Measurements from ENCODE around the gene C17orf107. TPM values are rescaled to one million over a fixed set of nuclear protein-coding genes. Genes with fewer than 3 reads are reported as not detected.

Gene C17orf107
- total and polyA plus RNA-seq, 9 of the 15 experiments (the other 6 are each of a cell fraction or from before 2014, with no cell fraction given), result 0.05 to 0.29 (median 0.07) TPM; not detected in 4

DNA sequence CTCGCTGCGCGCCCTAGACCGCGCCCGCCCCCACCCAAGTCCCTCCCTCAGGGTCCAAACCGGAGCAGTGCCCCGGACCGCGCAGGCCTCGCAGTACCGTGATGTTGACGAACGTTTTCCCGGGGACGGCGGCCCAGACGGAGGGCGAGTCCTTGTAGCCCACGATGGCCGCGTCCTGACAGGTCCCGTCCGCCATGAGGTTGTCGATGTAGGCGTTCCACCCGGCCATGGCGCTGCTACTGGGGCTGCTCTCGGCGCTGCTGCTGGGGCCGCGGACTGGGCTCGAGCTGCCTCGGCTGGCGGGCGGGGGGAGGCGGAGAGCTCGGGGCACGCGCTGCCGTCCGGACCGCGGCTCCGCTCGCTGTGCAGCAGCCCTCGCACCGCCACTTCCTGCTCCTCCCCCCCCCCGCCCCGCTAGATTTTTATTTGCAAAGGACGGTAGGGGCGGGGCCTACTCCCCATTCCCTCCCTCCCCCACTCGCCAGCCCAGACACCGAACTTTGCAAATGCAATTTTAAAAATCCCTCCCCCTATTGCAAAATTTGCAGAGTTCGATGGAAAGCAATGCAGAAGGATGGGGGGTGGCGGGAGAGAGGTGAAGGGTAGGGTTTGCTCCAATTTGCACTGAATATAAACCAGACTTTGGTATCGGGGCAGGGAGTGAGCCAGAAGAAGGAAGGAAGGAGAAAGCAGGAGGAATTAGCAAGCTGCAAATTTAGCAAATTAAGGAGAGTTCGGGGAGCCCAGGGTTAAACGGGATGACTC lies 49.0 kb downstream of the C17orf107 start, which contains the start of gene PFN1 (continued):
- TF ChIP-seq, protein P1, sequence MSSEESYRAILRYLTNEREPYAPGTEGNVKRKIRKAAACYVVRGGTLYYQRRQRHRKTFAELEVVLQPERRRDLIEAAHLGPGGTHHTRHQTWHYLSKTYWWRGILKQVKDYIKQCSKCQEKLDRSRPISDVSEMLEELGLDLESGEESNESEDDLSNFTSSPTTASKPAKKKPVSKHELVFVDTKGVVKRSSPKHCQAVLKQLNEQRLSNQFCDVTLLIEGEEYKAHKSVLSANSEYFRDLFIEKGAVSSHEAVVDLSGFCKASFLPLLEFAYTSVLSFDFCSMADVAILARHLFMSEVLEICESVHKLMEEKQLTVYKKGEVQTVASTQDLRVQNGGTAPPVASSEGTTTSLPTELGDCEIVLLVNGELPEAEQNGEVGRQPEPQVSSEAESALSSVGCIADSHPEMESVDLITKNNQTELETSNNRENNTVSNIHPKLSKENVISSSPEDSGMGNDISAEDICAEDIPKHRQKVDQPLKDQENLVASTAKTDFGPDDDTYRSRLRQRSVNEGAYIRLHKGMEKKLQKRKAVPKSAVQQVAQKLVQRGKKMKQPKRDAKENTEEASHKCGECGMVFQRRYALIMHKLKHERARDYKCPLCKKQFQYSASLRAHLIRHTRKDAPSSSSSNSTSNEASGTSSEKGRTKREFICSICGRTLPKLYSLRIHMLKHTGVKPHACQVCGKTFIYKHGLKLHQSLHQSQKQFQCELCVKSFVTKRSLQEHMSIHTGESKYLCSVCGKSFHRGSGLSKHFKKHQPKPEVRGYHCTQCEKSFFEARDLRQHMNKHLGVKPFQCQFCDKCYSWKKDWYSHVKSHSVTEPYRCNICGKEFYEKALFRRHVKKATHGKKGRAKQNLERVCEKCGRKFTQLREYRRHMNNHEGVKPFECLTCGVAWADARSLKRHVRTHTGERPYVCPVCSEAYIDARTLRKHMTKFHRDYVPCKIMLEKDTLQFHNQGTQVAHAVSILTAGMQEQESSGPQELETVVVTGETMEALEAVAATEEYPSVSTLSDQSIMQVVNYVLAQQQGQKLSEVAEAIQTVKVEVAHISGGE (CRISPR knock-in tag; IDR thresholded peaks at IDR 0.05), result peak; percentile 59 to 95 (median 88); a peak in 4 of 6 replicates
- TF ChIP-seq, protein P2, sequence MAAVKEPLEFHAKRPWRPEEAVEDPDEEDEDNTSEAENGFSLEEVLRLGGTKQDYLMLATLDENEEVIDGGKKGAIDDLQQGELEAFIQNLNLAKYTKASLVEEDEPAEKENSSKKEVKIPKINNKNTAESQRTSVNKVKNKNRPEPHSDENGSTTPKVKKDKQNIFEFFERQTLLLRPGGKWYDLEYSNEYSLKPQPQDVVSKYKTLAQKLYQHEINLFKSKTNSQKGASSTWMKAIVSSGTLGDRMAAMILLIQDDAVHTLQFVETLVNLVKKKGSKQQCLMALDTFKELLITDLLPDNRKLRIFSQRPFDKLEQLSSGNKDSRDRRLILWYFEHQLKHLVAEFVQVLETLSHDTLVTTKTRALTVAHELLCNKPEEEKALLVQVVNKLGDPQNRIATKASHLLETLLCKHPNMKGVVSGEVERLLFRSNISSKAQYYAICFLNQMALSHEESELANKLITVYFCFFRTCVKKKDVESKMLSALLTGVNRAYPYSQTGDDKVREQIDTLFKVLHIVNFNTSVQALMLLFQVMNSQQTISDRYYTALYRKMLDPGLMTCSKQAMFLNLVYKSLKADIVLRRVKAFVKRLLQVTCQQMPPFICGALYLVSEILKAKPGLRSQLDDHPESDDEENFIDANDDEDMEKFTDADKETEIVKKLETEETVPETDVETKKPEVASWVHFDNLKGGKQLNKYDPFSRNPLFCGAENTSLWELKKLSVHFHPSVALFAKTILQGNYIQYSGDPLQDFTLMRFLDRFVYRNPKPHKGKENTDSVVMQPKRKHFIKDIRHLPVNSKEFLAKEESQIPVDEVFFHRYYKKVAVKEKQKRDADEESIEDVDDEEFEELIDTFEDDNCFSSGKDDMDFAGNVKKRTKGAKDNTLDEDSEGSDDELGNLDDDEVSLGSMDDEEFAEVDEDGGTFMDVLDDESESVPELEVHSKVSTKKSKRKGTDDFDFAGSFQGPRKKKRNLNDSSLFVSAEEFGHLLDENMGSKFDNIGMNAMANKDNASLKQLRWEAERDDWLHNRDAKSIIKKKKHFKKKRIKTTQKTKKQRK (IDR thresholded peaks at IDR 0.05; ENCODE audit: borderline replicate concordance, low read depth, low read length), result no peak
- no peak for TF ChIP-seq CBFB (CRISPR knock-in tag; IDR thresholded peaks at IDR 0.05)
- peak; percentile 65 for TF ChIP-seq POLR2H (tag; IDR thresholded peaks at IDR 0.05; ENCODE audit: low read depth)
- no peak for TF ChIP-seq PHTF2 (CRISPR knock-in tag; IDR thresholded peaks at IDR 0.05)
- TF ChIP-seq ZBTB12 (CRISPR knock-in tag; IDR thresholded peaks at IDR 0.05), result no peak
- TF ChIP-seq ZNF561 (CRISPR knock-in tag; conservative IDR thresholded peaks at IDR 0.05), result no peak
- no peak for TF ChIP-seq ZEB2 (IDR thresholded peaks at IDR 0.05)
- no peak for TF ChIP-seq NR2F6 (CRISPR knock-in tag; IDR thresholded peaks at IDR 0.05)
- no peak for TF ChIP-seq ZNF644 (tag; IDR thresholded peaks at IDR 0.05; ENCODE audit: low read depth)
- peak; percentile 22 for TF ChIP-seq PCBP1 (IDR thresholded peaks at IDR 0.05; ENCODE audit: low read depth, low read length, poor library complexity, severe bottlenecking)
- 0 out of 2 replicates have a peak, but pooled peaks have one; percentile 24 for TF ChIP-seq CREM (IDR thresholded peaks at IDR 0.05; ENCODE audit: low read depth)
- no peak for TF ChIP-seq ZNF384 (IDR thresholded peaks at IDR 0.05; ENCODE audit: low read depth, low read length)
- peak; percentile 44 for TF ChIP-seq POLR2AphosphoS5 (IDR thresholded peaks at IDR 0.05; ENCODE audit: control insufficient read depth, insufficient read depth, low read depth, low read length)
- TF ChIP-seq TRIM28 (IDR thresholded peaks at IDR 0.05), result peak; percentile 51; the same call in 1 of the 2 replicates
- TF ChIP-seq, protein P3, sequence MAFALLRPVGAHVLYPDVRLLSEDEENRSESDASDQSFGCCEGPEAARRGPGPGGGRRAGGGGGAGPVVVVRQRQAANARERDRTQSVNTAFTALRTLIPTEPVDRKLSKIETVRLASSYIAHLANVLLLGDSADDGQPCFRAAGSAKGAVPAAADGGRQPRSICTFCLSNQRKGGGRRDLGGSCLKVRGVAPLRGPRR (CRISPR knock-in tag; IDR thresholded peaks at IDR 0.05), result no peak
- TF ChIP-seq FOXM1 (IDR thresholded peaks at IDR 0.05; ENCODE audit: low read depth), result peak; percentile 68
- TF ChIP-seq FOXM1 (CRISPR knock-in tag; IDR thresholded peaks at IDR 0.05; ENCODE audit: low read depth), result 0 out of 2 replicates have a peak, but pooled peaks have one; percentile 39
- TF ChIP-seq TAL1 (IDR thresholded peaks at IDR 0.05), result 0 out of 2 replicates have a peak, but pooled peaks have one; percentile 12
- no peak for TF ChIP-seq MED1 (CRISPR knock-in tag; IDR thresholded peaks at IDR 0.05; ENCODE audit: borderline replicate concordance)
